C4-2B (cell line): Measurements from ENCODE around the gene SMOC1.

Source experiments
- ZFX ChIP-seq: fragments of 450-650 bp; IDR thresholded peaks from 2 replicates; pipeline ENCODE4 v1.6.1; 2017
- TF ChIP-seq, protein P1 (sequence below): fragments of 450-650 bp; conservative IDR thresholded peaks from 2 replicates; pipeline ENCODE4 v1.5.1; 2017; ENCODE audit warnings: mild to moderate bottlenecking

DNA sequence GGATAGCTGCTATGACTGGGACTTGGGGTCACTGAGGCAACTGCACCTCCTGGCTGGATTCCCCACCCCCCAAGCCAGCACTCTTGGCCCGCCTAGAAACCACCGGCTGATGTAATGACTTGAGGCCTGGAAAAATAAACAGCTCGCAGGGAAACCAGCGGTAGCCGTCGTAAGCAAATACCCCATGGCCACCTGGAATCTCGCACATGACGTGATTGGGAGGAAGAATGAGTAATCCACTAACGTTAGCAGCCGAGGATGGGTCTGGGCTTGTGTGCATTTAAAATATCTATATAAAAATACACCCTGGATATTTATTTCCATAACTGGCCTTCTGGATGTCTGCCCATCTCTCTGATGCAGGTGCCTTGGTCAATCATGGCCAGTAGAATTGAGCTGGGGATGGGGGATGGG, 120.1 kb downstream of the SMOC1 start:
- TF ChIP-seq, protein P1, sequence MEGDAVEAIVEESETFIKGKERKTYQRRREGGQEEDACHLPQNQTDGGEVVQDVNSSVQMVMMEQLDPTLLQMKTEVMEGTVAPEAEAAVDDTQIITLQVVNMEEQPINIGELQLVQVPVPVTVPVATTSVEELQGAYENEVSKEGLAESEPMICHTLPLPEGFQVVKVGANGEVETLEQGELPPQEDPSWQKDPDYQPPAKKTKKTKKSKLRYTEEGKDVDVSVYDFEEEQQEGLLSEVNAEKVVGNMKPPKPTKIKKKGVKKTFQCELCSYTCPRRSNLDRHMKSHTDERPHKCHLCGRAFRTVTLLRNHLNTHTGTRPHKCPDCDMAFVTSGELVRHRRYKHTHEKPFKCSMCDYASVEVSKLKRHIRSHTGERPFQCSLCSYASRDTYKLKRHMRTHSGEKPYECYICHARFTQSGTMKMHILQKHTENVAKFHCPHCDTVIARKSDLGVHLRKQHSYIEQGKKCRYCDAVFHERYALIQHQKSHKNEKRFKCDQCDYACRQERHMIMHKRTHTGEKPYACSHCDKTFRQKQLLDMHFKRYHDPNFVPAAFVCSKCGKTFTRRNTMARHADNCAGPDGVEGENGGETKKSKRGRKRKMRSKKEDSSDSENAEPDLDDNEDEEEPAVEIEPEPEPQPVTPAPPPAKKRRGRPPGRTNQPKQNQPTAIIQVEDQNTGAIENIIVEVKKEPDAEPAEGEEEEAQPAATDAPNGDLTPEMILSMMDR = no peak
- TF ChIP-seq ZFX = no peak
